ENCODE measurements around the gene TTLL11.
"Not testable (repeated sequence)": the region's sequence is repeated elsewhere in the genome, so short reads cannot be mapped to it uniquely, and the experiment has no call there.

TTLL11 gene

GRCh38 chr9:121809356-121810050 is 283.6 kb downstream of the TTLL11 start:
- DNase-seq, result no peak

DNA sequence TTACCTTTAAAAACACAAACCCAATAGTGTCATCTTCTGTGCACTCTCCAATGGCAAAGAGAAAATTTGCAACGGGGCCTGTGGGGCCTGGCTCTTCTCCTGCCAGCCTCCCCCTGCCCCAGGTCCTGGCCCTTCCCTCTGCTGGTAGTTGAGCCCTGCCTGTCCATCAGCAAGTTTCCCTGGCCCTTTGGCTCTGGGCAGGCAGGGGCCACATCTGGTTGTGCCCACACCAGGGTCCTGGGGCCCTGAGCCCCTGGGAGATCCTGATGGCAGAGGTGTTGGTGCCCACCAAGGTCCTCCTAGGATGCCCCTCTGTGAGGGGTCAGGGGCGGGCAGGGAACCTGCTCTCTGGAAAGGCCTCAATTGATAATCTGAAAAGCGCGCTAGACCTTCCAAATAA is 284.3 kb downstream of the TTLL11 start:
- DNase-seq, result no peak

- no peak for DNase-seq
Measured at GRCh38 chr9:121807823-121808278, 285.3 kb downstream of the TTLL11 start.

DNA sequence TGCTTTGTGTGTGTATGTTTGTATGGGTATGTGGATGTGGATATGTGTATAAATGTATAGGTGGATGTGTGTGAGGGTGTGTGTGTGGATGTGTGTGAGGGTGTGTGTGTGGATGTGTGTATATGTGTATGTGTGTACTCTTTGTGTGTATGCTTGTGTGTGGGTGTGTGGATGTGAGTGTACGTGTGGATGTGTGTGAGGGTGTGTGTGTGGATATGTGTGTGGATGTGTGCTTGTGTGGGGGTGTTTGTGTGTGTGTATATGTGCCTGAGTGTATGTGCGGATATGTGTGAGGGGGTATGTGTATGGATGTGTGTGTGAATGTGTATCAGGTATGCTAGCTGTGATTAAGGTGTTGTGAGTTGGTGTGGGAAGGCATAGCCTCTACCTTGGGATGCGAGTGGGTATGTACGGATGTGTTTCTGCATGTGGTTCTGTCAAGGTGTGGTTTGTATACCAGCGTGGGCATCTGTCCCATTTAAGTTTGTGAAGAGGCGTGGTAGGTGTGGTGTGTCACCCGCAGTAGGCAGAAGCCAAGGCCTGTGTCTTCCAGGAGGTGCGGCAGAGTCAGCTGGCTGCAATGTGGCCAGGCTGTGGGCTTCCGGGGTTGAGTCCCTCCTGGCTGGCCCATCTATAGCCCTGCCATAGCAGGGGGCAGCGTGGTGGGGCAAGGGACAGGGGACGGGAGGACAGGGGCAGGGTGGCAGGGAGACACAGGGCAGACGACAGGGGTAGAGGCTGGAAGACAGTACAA is 285.9 kb downstream of the TTLL11 start:
- DNase-seq, result no peak

- DNase-seq, result no peak
Measured at GRCh38 chr9:121802753-121803152, 290.4 kb downstream of the TTLL11 start.

- DNase-seq, result no peak
Measured at GRCh38 chr9:121801579-121801978, 291.5 kb downstream of the TTLL11 start.

DNA sequence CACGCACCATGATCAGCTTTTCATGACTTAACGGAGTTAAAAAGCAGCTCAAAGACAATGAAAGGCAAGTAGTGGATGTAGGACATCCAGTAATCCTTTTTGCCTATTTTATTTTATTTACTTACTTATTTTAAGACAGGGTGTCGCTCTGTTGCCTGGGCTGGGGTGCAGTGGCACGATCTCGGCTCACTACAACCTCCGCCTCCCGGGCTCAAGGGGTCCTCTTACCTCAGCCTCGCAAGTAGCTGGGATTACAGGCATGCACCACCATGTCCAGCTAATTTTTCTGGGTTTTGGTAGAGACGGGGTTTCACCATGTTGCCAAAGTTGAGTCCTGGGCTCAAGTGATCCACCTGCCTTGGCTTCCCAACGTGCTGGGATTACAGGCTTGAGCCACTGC is 292.7 kb downstream of the TTLL11 start:
- DNase-seq, result no peak

- DNase-seq, result no peak
Measured at GRCh38 chr9:121798941-121799340, 294.2 kb downstream of the TTLL11 start.

DNA sequence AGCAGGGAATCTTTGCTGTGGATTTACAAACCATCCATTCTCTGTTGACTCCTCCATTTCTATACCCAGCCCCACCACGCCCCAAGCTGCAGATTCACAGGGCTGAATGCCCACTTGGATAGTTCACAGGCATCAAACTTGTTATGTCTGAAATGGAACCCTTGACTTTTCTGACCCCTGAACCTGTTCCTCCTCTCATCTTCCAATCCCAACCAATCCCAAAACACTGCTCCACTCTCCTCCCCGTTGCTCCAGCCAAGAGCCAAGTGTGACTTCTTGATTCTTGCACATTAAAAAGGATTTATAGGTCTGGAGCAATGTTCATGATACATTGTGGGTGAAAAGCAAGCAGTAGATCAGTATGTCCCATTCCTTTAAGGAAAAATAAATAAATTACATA is 296.0 kb downstream of the TTLL11 start:
- no peak for DNase-seq

- DNase-seq, result not testable (repeated sequence)
Measured at GRCh38 chr9:121794334-121794733, 298.8 kb downstream of the TTLL11 start.

DNA sequence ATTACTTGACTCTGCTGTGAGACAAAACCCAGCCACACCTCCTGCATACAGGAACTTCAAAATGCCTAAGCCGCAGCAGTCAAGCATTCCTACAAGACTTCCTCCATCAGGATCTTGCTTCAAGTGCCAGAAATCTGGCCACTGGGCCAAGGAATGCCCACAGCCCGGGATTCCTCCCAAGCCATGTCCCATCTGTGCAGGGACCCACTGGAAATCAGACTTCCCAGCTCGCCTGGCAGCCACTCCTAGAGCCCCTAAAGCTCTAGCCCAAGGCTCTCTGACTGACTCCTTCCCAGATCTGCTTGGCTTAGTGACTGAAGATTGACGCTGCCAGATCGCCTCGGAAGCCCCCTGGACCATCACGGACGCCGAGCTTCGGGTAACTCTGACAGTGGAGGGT is 300.6 kb downstream of the TTLL11 start:
- DNase-seq, result not testable (repeated sequence)

GRCh38 chr9:121790841-121791240 is 302.3 kb downstream of the TTLL11 start:
- DNase-seq, result no peak

- DNase-seq, result no peak
Measured at GRCh38 chr9:121788686-121789366, 304.3 kb downstream of the TTLL11 start.

GRCh38 chr9:121786998-121787422 is 306.1 kb downstream of the TTLL11 start:
- DNase-seq, result no peak

DNA sequence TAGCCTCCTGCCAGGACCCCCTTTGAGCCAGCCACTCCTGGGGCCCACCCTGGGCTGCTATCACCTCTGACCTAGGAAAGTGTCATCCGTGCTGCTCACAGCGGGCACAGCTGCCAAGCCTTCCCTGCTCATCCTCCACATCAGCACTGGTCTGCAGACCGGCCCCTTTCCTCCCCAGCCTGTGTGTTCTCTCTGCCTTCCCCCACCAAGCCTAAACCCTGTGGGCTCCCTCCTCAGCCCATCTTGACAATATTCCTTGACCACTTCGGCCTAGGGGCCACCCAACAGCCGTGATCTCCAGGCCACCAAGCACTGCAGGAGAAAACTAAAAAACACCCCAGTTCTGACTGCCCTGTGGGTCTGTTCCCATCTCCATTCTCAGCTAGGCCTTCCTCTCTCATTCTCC is 306.6 kb downstream of the TTLL11 start:
- no peak for DNase-seq

DNA sequence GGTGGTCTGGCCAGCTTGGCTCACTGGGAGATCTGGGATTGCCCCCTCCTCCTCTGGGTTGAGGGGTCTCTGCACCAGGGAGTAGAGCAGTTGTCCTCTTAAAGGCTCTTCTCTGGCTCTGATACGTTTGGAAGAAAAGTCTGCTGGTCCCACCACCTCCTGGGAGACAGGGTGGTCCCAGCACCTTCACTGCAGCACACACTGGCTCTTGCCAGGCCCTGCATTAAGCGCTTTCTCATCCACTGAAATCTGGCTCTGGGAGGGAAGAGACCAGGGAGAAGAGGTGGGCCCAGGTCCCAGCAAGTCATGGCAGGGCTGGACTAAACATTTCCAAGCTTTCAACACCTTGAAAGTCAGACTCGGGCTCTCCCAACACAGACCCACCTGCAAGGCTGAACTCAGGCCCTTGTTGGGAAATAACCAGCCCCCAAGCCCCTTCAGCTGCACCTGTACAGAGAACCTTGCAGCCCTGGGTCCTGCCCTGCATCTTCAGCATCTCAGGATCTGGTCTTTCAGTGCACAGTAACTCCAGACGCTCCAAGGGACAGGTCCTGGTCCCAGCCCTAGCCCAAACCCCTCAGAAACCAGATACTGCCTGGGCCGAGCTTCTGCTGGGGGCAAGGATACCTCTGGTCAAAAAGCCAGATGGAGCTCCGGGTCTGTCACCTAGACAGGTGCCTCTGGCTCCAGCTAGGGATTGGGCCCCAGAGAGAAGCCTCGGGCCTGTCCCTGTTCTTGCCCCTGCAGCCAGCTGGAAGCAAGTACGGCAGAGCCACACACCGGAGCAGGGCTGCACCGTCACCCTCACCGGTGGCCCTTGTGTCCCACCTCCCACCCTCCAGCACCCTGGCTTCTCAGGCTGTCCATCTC is 307.2 kb downstream of the TTLL11 start:
- DNase-seq, result no peak

DNA sequence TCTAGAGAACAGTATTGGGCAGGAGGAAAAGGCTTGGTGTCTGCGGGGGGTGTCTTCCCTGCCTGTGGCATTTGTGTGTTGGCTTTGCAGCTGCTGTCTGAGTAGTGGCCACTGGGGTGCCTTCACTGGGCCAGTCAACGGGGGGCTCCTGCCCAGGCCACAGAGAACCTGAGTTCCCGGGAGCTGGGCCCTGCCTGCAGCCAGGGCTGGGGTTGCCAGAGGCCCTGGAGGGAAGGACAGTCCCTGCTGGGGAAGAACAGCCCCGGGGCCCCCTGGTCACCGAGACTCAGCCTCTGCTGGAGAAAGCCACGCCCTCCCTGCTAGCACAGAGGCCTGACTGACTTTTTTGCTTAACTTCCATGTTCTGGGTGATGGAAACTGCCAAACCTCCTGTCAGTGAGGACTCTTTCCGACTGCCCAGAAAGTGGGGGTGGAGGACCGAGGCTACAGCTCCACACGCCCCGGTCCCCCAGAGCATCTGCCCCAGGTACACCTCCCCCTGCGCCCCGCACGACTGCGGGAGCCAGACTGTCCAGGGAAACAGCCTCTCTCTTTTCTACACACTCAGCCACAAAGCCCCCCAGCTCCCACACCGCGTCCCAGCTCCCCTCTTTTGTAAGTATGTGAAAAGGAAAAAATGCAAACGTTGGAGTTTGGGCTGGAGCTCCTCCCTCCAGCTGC is 308.2 kb downstream of the TTLL11 start:
- DNase-seq, result no peak

GRCh38 chr9:121783521-121784507 is 309.3 kb downstream of the TTLL11 start:
- no peak for DNase-seq

DNA sequence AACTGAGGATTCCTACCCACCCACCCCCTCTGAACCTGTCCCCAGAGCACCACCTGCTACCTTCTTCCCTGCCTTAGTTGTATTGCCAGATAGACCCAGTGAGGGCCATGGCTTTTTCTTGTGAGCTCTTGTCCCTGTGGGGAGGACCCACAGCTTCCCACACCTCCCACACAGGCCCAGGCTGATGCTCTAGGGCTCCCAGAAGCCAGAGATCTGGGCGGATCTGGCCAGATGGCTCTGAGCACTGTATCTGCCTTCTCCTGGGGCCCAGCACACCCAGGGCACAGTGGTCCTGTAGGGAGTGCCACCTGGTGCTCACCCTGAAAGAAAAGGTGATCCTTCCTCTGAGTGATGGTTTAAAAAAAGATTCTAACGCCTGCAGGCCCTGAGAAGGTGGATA is 310.0 kb downstream of the TTLL11 start:
- no peak for DNase-seq

DNA sequence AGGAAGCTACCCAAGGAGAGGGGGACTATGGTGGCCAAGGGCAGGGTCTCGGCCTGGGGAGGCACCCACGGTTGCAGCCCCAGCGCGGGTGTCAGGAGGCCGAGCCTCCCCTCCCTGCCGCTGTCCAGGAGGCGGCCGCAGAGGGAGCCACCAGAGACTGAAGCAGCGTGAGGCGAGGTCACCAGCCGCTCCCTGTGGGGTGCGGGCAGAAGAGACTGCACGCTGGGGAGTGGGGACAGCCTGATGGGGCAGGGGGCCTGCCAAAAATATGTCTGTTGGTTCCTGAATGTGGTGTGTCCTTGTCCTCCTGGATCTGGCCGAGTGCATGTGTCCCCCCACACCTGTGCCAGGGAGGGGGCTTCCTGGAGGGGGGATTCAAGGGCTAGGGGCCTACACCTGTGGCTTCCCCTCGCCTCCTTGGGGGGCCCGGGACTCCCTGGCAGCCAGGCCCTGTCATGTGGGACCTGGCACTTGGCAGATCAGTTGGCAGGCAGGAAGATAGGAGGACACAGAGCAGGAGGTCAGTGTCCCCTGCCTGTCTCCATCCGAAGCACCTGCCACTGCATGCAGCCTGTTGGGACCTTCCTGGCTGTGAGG is 310.5 kb downstream of the TTLL11 start:
- no peak for DNase-seq
